WTC11 (cell line): ENCODE data around the gene TNFRSF4. TPM values are rescaled to one million over a fixed set of nuclear protein-coding genes. Genes with fewer than 3 reads are reported as not detected.

Experiments used
- ATAC-seq: fragments of 200-7000 bp; cut with Tn5 transposase; 2 replicates; pipeline ENCODE4 v1.10.0; 2021; ENCODE audit warnings: mild to moderate bottlenecking, moderate library complexity
- CTCF ChIA-PET: fragments of 300-600 bp; sonication (Branson Sonifier 250); formaldehyde crosslinking; loops from one replicate; lab custom pipeline; 2021; ENCODE audit warnings: antibody characterized with exemption; lab: Charles Lee
- POLR2A ChIA-PET: fragments of 350-600 bp; sonication (Branson Sonifier 250); formaldehyde crosslinking; loops from one replicate; lab custom pipeline; 2021; ENCODE audit warnings: antibody characterized with exemption; lab: Charles Lee
- DNase-seq: peaks from one replicate; pipeline ENCODE4 v3.0.0; 2021; ENCODE audit warnings: low spot score
- H3K27ac Mint-ChIP-seq: 2 replicates; pipeline ENCODE4 v1.8.0; 2021; ENCODE audit warnings: mixed read lengths
- H3K27me3 Mint-ChIP-seq: 2 replicates; pipeline ENCODE4 v1.8.0; 2021; ENCODE audit warnings: low read depth, mild to moderate bottlenecking, moderate library complexity, mixed read lengths
- H3K36me3 Mint-ChIP-seq: 2 replicates; pipeline ENCODE4 v1.8.0; 2021; ENCODE audit warnings: mixed read lengths
- H3K4me1 Mint-ChIP-seq: 2 replicates; pipeline ENCODE4 v1.8.0; 2022; ENCODE audit warnings: mixed read lengths
- H3K4me3 Mint-ChIP-seq: 2 replicates; pipeline ENCODE4 v1.8.0; 2021; ENCODE audit warnings: mild to moderate bottlenecking, moderate library complexity, mixed read lengths
- H3K9me3 Mint-ChIP-seq: 2 replicates; pipeline ENCODE4 v1.8.0; 2021; ENCODE audit warnings: mixed read lengths
- E2F5 ChIP-seq: sonication (generic); formaldehyde crosslinking; IDR thresholded peaks from 2 replicates; pipeline ENCODE4 v1.8.1; 2022; ENCODE audit warnings: mild to moderate bottlenecking, moderate library complexity, missing genetic modification reagents
- FOXP1 ChIP-seq: sonication (generic); formaldehyde crosslinking; IDR thresholded peaks from 2 replicates; pipeline ENCODE4 v1.8.0; 2022; ENCODE audit warnings: missing genetic modification reagents, mild to moderate bottlenecking, moderate library complexity, borderline replicate concordance
- MLX ChIP-seq: sonication (generic); formaldehyde crosslinking; IDR thresholded peaks from 2 replicates; pipeline ENCODE4 v1.8.1; 2023; ENCODE audit warnings: mild to moderate bottlenecking, missing genetic modification reagents, moderate library complexity
- PRDM15 ChIP-seq: sonication (generic); formaldehyde crosslinking; IDR thresholded peaks from 2 replicates; pipeline ENCODE4 v1.8.0; 2022; ENCODE audit warnings: missing genetic modification reagents
- PRRX2 ChIP-seq: fragments of 250-450 bp; sonication (Bioruptor Pico); IDR thresholded peaks from 2 replicates; pipeline ENCODE4 v1.8.0; 2021; ENCODE audit warnings: mild to moderate bottlenecking
- SP1 ChIP-seq: sonication (generic); formaldehyde crosslinking; conservative IDR thresholded peaks from 2 replicates; pipeline ENCODE4 v1.8.1; 2022; ENCODE audit warnings: missing genetic modification reagents
- TCF7 ChIP-seq: sonication (generic); formaldehyde crosslinking; IDR thresholded peaks from 2 replicates; pipeline ENCODE4 v1.8.0; 2022; ENCODE audit warnings: mild to moderate bottlenecking, low read depth, missing genetic modification reagents, moderate library complexity
- TP53 ChIP-seq: sonication (generic); formaldehyde crosslinking; IDR thresholded peaks from 2 replicates; pipeline ENCODE4 v1.8.1; 2023; ENCODE audit warnings: mild to moderate bottlenecking, missing genetic modification reagents
- ZMAT4 ChIP-seq: fragments of 250-450 bp; sonication (Bioruptor Pico); IDR thresholded peaks from 2 replicates; pipeline ENCODE4 v1.9.0; 2021; ENCODE audit warnings: mild to moderate bottlenecking
- ZNF263 ChIP-seq: sonication (generic); formaldehyde crosslinking; IDR thresholded peaks from 2 replicates; pipeline ENCODE4 v1.8.1; 2022; ENCODE audit warnings: low read depth, mild to moderate bottlenecking, moderate library complexity, missing genetic modification reagents
- ZNF396 ChIP-seq: fragments of 250-450 bp; sonication (Bioruptor Pico); IDR thresholded peaks from 2 replicates; pipeline ENCODE4 v1.8.0; 2021; ENCODE audit warnings: mild to moderate bottlenecking, moderate library complexity, borderline replicate concordance
- total RNA-seq: library from RNA; stranded (reverse); gene quantifications from 3 replicates; pipeline ENCODE4 v1.2.3, GENCODE V29; 2021
- TF ChIP-seq, protein P1 (sequence below): sonication (generic); formaldehyde crosslinking; IDR thresholded peaks from 2 replicates; pipeline ENCODE4 v1.8.0; 2022; ENCODE audit warnings: mild to moderate bottlenecking, missing genetic modification reagents

Gene TNFRSF4
- total RNA-seq, 1 experiment from 2014 or later = 0.33 TPM

- no peaks in the 10 kb centered on the region for H3K9me3 Mint-ChIP-seq
- H3K27me3 Mint-ChIP-seq = peaks cover 4% of the 10 kb centered on the region
- ATAC-seq (no peak), DNase-seq (no peak)
- ChIA-PET CTCF (no interaction called here), POLR2A (no interaction called here)
- H3K27ac Mint-ChIP-seq = no peak overlapping the region
- H3K36me3 Mint-ChIP-seq = no peaks in the 10 kb centered on the region
- peaks cover 3% of the 10 kb centered on the region; the same call in 1 of the 2 replicates for H3K4me1 Mint-ChIP-seq
- H3K4me3 Mint-ChIP-seq = no peak overlapping the region
- TF ChIP-seq TP53 (CRISPR knock-in tag) = no peak
- no peak for TF ChIP-seq MLX (CRISPR knock-in tag)
- TF ChIP-seq ZMAT4 (CRISPR knock-in tag) = no peak
- no peak for TF ChIP-seq FOXP1
- TF ChIP-seq PRDM15 (CRISPR knock-in tag) = no peak
- TF ChIP-seq, protein P1, sequence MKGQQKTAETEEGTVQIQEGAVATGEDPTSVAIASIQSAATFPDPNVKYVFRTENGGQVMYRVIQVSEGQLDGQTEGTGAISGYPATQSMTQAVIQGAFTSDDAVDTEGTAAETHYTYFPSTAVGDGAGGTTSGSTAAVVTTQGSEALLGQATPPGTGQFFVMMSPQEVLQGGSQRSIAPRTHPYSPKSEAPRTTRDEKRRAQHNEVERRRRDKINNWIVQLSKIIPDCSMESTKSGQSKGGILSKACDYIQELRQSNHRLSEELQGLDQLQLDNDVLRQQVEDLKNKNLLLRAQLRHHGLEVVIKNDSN (CRISPR knock-in tag) = no peak
- no peak for TF ChIP-seq ZNF396 (CRISPR knock-in tag)
- TF ChIP-seq PRRX2 (CRISPR knock-in tag) = no peak
Observed at GRCh38 chr1:1202831-1203560, 11.0 kb downstream of the TNFRSF4 start.

DNA sequence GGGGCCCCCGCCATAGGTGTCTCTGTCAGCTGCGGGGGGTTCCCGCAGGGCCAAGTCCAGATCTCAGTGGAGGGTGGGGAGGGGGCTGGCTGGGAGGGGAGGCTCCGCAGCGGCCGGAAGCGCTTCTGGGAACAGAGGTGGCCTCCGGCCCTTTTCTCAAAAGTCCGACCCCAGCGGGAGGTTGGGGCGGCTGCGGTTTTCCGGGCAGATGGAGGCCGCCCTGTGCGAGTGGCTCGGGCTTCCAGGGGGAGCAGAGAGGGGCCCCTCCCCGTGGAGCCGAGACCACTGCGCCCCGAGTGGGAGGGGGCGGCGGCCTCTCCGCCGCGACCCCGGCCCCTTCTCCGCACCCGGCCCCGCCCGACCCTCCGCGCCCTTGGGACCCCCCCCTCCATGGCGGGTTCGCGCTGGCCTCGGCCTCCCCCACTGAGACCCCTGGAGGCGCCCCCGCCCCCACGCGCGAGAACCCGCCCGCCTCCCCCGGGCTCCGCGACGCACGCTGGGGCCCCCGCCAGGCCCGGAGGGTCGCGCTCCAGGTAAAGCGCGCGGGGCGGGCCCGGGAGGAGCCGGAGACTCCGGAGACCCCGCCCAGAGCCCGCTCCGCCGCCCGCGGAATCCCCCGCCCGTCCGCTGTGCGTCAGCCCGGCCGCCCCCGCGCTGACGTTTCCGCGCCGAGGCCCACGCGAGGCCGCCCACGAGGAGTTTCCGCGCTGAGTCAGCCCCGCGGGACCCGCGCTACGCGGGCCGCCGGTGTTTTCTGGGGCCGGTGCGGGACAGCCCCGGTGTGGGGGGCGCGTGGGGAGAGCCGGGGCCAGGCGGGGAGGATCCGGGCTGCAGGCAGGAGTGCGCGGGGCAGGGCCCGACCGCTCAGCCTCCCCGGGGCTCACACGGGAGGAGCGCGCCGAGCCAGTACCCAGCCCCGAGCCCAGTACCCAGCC is 12.8 kb downstream of the TNFRSF4 start:
- H3K27ac Mint-ChIP-seq = no peak overlapping the region
- no peaks in the 10 kb centered on the region for H3K9me3 Mint-ChIP-seq
- ChIA-PET CTCF (interaction anchor here (1.3 kb wide), 1 partner anchor 78 kb away, joined by 4 read pairs; no protein-coding TSS in a partner anchor), POLR2A (no interaction called here)
- H3K4me3 Mint-ChIP-seq = peak overlapping the region; percentile 45
- TF ChIP-seq E2F5 (CRISPR knock-in tag) (no peak), TCF7 (CRISPR knock-in tag) (0 out of 2 replicates have a peak, but pooled peaks have one; percentile 26), ZNF263 (CRISPR knock-in tag) (0 out of 2 replicates have a peak, but pooled peaks have one; percentile 45), SP1 (CRISPR knock-in tag) (peak; percentile 43)
- peaks cover 3% of the 10 kb centered on the region for H3K27me3 Mint-ChIP-seq
- DNase-seq = peak; percentile 55
- no peaks in the 10 kb centered on the region for H3K36me3 Mint-ChIP-seq
- H3K4me1 Mint-ChIP-seq = peaks cover 3% of the 10 kb centered on the region; the same call in 1 of the 2 replicates
- ATAC-seq = peak; percentile 67
